HG03060 (cell line): ENCODE results near the gene KCTD10.
"Not testable (repeated sequence)": the region's sequence is repeated elsewhere in the genome, so short reads cannot be mapped to it uniquely, and the experiment has no call there.

Source experiments
- ATAC-seq: cut with Tn5 transposase; IDR thresholded peaks from one replicate; pipeline ENCODE4 v1.9.1; 2021; ENCODE audit warnings: low read depth, moderate number of reproducible peaks; ENCODE audit not compliant: unreplicated experiment

Gene KCTD10

GRCh38 chr12:109428804-109429203, 48.3 kb downstream of the KCTD10 start:
- ATAC-seq = not testable (repeated sequence)

- no peak for ATAC-seq
These were observed 49.0 kb downstream of the KCTD10 start for GRCh38 chr12:109428037-109428629.

DNA sequence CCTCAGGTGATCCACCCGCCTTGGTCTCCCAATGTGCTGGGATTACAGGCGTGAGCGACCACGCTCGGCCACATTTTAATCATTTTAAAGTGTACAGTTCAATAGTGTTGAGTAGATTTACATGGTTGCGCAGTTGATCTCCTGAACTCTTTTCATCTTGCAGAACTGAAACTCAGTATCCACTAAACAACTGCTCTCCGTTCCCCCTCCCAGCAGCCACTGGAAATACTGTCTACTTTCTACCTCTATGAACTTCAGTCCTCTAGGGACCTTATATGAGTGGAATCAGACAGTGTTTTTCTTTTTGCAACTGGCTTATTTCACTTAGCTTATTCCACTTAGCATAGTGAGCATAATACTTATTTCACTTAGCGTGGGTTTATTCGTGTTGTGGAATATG, 53.7 kb downstream of the KCTD10 start:
- ATAC-seq = no peak

DNA sequence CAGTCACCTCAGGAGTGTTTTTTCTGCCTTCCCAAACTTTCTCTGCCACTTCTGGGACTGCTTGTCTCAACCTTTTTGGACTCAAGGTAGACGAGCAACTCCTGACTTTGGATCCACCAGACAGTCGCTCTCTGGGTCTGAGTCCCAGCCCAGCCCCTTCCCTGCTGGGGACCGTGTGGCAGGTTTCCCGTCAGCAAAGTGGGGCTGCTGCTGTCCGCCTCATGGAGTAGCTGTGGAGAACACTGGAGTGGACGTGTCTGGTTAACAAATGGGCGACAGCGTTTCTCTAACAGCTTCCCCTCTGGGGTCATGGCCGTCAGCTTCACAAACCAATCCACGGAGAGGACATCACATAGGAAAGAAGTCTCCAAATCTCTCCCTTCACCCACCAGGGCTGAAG, 54.8 kb downstream of the KCTD10 start:
- no peak for ATAC-seq

DNA sequence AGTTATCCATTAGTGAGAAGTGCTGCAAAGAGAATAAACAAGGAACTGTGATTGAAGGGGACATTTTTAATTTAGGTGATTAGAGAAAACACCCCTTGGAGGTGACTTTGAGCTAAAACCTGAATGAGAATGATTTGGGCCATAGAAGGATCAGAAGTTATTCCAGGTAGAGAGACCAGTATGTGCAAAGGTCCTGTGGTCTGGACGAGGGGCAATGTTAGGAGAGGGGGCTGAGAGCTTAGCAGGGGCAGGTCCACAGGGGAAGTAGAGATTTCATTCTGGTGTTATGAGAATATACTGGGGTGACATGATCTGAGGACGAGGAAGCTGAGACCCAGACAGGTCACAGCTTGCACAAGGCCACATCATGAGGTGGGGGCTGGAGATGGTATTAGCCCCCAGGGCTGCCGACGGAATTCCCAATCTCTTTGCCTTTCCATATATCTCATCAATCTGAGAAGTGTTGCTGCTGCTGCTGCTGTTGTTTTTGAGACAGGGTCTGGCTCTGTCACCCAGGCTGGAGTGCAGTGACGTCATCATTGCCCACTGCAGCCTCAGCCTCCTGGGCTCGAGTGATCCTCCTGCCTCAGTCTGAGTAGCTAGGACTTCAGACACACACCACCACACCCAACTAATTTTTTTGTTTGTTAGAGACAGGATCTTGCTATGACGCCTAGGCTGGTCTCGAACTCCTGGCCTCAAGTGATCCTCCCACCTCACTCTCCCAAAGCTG, 55.6 kb downstream of the KCTD10 start:
- no peak for ATAC-seq

GRCh38 chr12:109418848-109419480, 58.1 kb downstream of the KCTD10 start:
- ATAC-seq = no peak

- not testable (repeated sequence) for ATAC-seq
These were observed 71.0 kb downstream of the KCTD10 start for GRCh38 chr12:109406147-109406546.

GRCh38 chr12:109404841-109405240, 72.3 kb downstream of the KCTD10 start:
- not testable (repeated sequence) for ATAC-seq
